HCT116 (cell line): ENCODE data around the gene PADI2. TPM values are rescaled to one million over a fixed set of nuclear protein-coding genes. Genes with fewer than 3 reads are reported as not detected.

Experiments used
- ATAC-seq: fragments of 200-7000 bp; cut with Tn5 transposase; 2 replicates; pipeline ENCODE4 v1.9.1; 2020; ENCODE audit warnings: mild to moderate bottlenecking, moderate library complexity
- BruUV-seq: library from RNA; stranded (reverse); fragments of 400-500 nt; replicated peaks from 2 replicates; lab custom pipeline; 2021; lab: Mats Ljungman, UMichigan
- CTCF ChIA-PET: fragments of 300-600 bp; sonication (Branson Sonifier 250); formaldehyde crosslinking; loops from one replicate; lab custom pipeline; 2021; ENCODE audit warnings: antibody characterized with exemption; lab: Charles Lee
- POLR2A ChIA-PET: fragments of 300-600, 350-600 bp; sonication (Branson Sonifier 250); formaldehyde crosslinking; loops from one replicate; lab custom pipeline; 2021; ENCODE audit warnings: antibody characterized with exemption; lab: Charles Lee
- RAD21 ChIA-PET, 2 experiments: fragments of 300-600 bp; sonication (Branson Sonifier 250); formaldehyde crosslinking; loops; one replicate each; lab custom pipeline; 2023; ENCODE audit warnings: low total read pairs in 2 of 2; ENCODE audit not compliant: uncharacterized antibody in 2 of 2, unreplicated experiment in 2 of 2, low non-redundant PET in 1 of 2; lab: Charles Lee
- DNase-seq: peaks from one replicate; pipeline ENCODE4 v3.0.0-alpha.2; 2010; ENCODE audit warnings: low read depth, low spot score
- H2AFZ ChIP-seq: fragments of 200-600 bp; shearing (Covaris generic), sonication (generic); 2 replicates; pipeline ENCODE4 v1.6.1; 2017; ENCODE audit warnings: low read depth, mixed run types, mixed read lengths, antibody characterized with exemption, low read length; ENCODE audit not compliant: poor library complexity, severe bottlenecking
- H3K27ac ChIP-seq: 2 replicates; pipeline ENCODE4 v1.5.1; 2012; ENCODE audit warnings: low read depth, low read length
- H3K27me3 ChIP-seq: fragments of 200-600 bp; sonication (generic); 2 replicates; pipeline ENCODE4 v1.6.1; 2016; ENCODE audit warnings: mixed run types, low read length, mixed read lengths; ENCODE audit not compliant: insufficient read depth
- H3K36me3 ChIP-seq, 2 experiments: fragments of 200-500 bp in 1 of 2; fragments of 200-600 bp in 1 of 2; sonication (Bioruptor generic) in 1 of 2; sonication (generic) in 1 of 2; 2 replicates each; pipeline versions ENCODE4 v1.5.1 to v1.6.1; 2014 to 2016; ENCODE audit warnings: low read length in 2 of 2, inconsistent platforms in 1 of 2, mixed read lengths in 1 of 2, mixed run types in 1 of 2; ENCODE audit not compliant: insufficient read depth in 2 of 2, control insufficient read depth in 1 of 2
- H3K4me1 ChIP-seq, 2 experiments: fragments of 200-600 bp in 1 of 2; sonication (generic) in 1 of 2; 2 replicates each; pipeline versions ENCODE4 v1.5.1 to v1.6.1; 2012 to 2017; ENCODE audit warnings: low read length in 2 of 2, inconsistent platforms in 1 of 2, mild to moderate bottlenecking in 1 of 2, mixed read lengths in 1 of 2, mixed run types in 1 of 2, moderate library complexity in 1 of 2; ENCODE audit not compliant: insufficient read depth in 2 of 2, control insufficient read depth in 1 of 2
- H3K4me2 ChIP-seq: fragments of 200-600 bp; sonication (generic); 2 replicates; pipeline ENCODE4 v1.6.1; 2017; ENCODE audit warnings: mixed run types, low read length, mixed read lengths
- H3K4me3 ChIP-seq, 2 experiments: fragments of 200-600 bp in 1 of 2; sonication (generic) in 1 of 2; replicated peaks in 1 of 2; 2 replicates each; pipeline ENCODE4 v1.5.1; 2011 to 2016; ENCODE audit warnings: low read length in 2 of 2, control low read depth in 1 of 2, low read depth in 1 of 2, mild to moderate bottlenecking in 1 of 2, mixed read lengths in 1 of 2, mixed run types in 1 of 2
- H3K79me2 ChIP-seq: fragments of 200-600 bp; sonication (generic); 2 replicates; pipeline ENCODE4 v1.6.1; 2017; ENCODE audit warnings: mild to moderate bottlenecking, mixed run types, low read length, moderate library complexity, mixed read lengths; ENCODE audit not compliant: insufficient read depth
- H3K9ac ChIP-seq: fragments of 200-600 bp; sonication (generic); 2 replicates; pipeline ENCODE4 v1.6.1; 2016; ENCODE audit warnings: low read length, mixed read lengths
- H3K9me2 ChIP-seq: fragments of 200-600 bp; sonication (generic), shearing (Covaris generic); 2 replicates; pipeline ENCODE4 v1.6.1; 2017; ENCODE audit warnings: mixed run types, mild to moderate bottlenecking, moderate library complexity; ENCODE audit not compliant: insufficient read depth
- H3K9me3 ChIP-seq, 2 experiments: fragments of 200-500 bp in 1 of 2; fragments of 200-600 bp in 1 of 2; sonication (Bioruptor generic) in 1 of 2; sonication (generic) in 1 of 2; 2 replicates each; pipeline ENCODE4 v1.6.1; 2014 to 2017; ENCODE audit warnings: low read length in 2 of 2, mixed read lengths in 2 of 2, inconsistent platforms in 1 of 2, low read depth in 1 of 2, mild to moderate bottlenecking in 1 of 2, mixed run types in 1 of 2, moderate library complexity in 1 of 2; ENCODE audit not compliant: control insufficient read depth in 1 of 2, insufficient read depth in 1 of 2
- H4K20me1 ChIP-seq: fragments of 200-600 bp; sonication (generic), shearing (Covaris generic); 2 replicates; pipeline ENCODE4 v1.6.1; 2017; ENCODE audit warnings: mixed run types, mild to moderate bottlenecking, moderate library complexity; ENCODE audit not compliant: insufficient read depth
- CBX3 ChIP-seq: IDR thresholded peaks from 2 replicates; pipeline ENCODE4 v1.6.1; 2012; ENCODE audit warnings: low read depth
- CEBPB ChIP-seq: IDR thresholded peaks from 2 replicates; pipeline ENCODE4 v1.6.1; 2012; ENCODE audit warnings: low read depth
- ELF1 ChIP-seq: IDR thresholded peaks from 2 replicates; pipeline ENCODE4 v1.6.1; 2012; ENCODE audit warnings: low read depth, borderline replicate concordance
- JUND ChIP-seq: IDR thresholded peaks from 2 replicates; pipeline ENCODE4 v1.6.1; 2012
- POLR2AphosphoS5 ChIP-seq: IDR thresholded peaks from 2 replicates; pipeline ENCODE4 v1.6.1; 2011; ENCODE audit warnings: mild to moderate bottlenecking, low read depth, low read length, moderate library complexity
- REST ChIP-seq: IDR thresholded peaks from 2 replicates; pipeline ENCODE4 v1.6.1; 2012; ENCODE audit warnings: low read depth
- SIN3A ChIP-seq: IDR thresholded peaks from 2 replicates; pipeline ENCODE4 v1.6.1; 2012; ENCODE audit warnings: low read depth
- SP1 ChIP-seq: IDR thresholded peaks from 2 replicates; pipeline ENCODE4 v1.6.1; 2012; ENCODE audit warnings: low read depth
- SRF ChIP-seq: IDR thresholded peaks from 2 replicates; pipeline ENCODE4 v1.6.1; 2012; ENCODE audit warnings: low read depth
- TCF7L2 ChIP-seq: IDR thresholded peaks from 2 replicates; pipeline ENCODE4 v1.7.0; 2011; ENCODE audit warnings: borderline replicate concordance, inconsistent platforms; ENCODE audit not compliant: insufficient read depth, insufficient read length; ENCODE audit errors: extremely low read depth
- YY1 ChIP-seq: IDR thresholded peaks from 2 replicates; pipeline ENCODE4 v1.6.1; 2011; ENCODE audit warnings: low read length, low read depth, moderate library complexity, mild to moderate bottlenecking; ENCODE audit not compliant: insufficient replicate concordance; ENCODE audit errors: extremely low read depth
- ZFX ChIP-seq: fragments of 450-650 bp; IDR thresholded peaks from 2 replicates; pipeline ENCODE4 v1.6.1; 2017
- ZNF274 ChIP-seq: fragments of 200-500 bp; sonication (Bioruptor generic); IDR thresholded peaks from 2 replicates; pipeline ENCODE4 v1.6.1; 2014; ENCODE audit warnings: mild to moderate bottlenecking, low read depth, low read length, inconsistent platforms
- intact Hi-C: fragments of 100-400 bp; cut with micrococcal nuclease; formaldehyde crosslinking; loops from 2 replicates; pipeline ENCODE4 v1.10.0; 2022
- total RNA-seq: library from RNA; stranded (reverse); gene quantifications from one replicate; pipeline ENCODE4 v1.2.1, GENCODE V29; 2021; ENCODE audit not compliant: unreplicated experiment
- TF ChIP-seq, protein P1 (sequence below): IDR thresholded peaks from 2 replicates; pipeline ENCODE4 v1.6.1; 2012
- TF ChIP-seq, protein P2 (sequence below), 3 experiments: fragments of 200-600 bp in 1 of 3; sonication (generic) in 1 of 3; IDR thresholded peaks in 2 of 3; conservative IDR thresholded peaks in 1 of 3; 2 replicates each; pipeline ENCODE4 v1.5.1; 2012 to 2017; ENCODE audit warnings: low read depth in 2 of 3, low read length in 2 of 3, antibody characterized with exemption in 1 of 3, borderline replicate concordance in 1 of 3, control low read depth in 1 of 3, mild to moderate bottlenecking in 1 of 3, mixed read lengths in 1 of 3, mixed run types in 1 of 3, moderate library complexity in 1 of 3; ENCODE audit not compliant: insufficient read depth in 1 of 3

The PADI2 gene
- total RNA-seq, 1 experiment from 2014 or later, result 2.7 TPM

- intact Hi-C loops, result no loop called here
- POLR2A ChIA-PET, result no interaction called here
Observed at GRCh38 chr1:17167041-17167785, 48.0 kb upstream of the PADI2 start.

GRCh38 chr1:17165823-17166222 is 46.6 kb upstream of the PADI2 start:
- CTCF ChIA-PET, result no interaction called here
- H3K9me2 ChIP-seq, result no peaks in the 10 kb centered on the region
- no peak overlapping the region for H3K4me3 ChIP-seq
- H3K9ac ChIP-seq, result no peak overlapping the region
- no peak overlapping the region for H2AFZ ChIP-seq
- intact Hi-C loops, result no loop called here
- no peaks in the 10 kb centered on the region for H4K20me1 ChIP-seq
- POLR2A ChIA-PET, result no interaction called here
- no peaks in the 10 kb centered on the region for H3K9me3 ChIP-seq
- no peak for DNase-seq
- ATAC-seq, result no peak
- H3K4me2 ChIP-seq, result no peak overlapping the region
- H3K27me3 ChIP-seq, result no peaks in the 10 kb centered on the region
- BruUV-seq, result no TSS peak
- no peaks in the 10 kb centered on the region for H3K36me3 ChIP-seq
- H3K4me1 ChIP-seq, result peaks cover 20 to 29% of the 10 kb centered on the region in 2 experiments
- H3K27ac ChIP-seq, result no peak overlapping the region
- H3K79me2 ChIP-seq, result no peaks in the 10 kb centered on the region
- RAD21 ChIA-PET, result no interaction called here
- TF ChIP-seq ELF1 (no peak), CEBPB (no peak), REST (no peak), TCF7L2 (no peak), CBX3 (no peak), SIN3A (no peak), YY1 (no peak), JUND (no peak)
- TF ChIP-seq, protein P1, sequence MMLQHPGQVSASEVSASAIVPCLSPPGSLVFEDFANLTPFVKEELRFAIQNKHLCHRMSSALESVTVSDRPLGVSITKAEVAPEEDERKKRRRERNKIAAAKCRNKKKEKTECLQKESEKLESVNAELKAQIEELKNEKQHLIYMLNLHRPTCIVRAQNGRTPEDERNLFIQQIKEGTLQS, result no peak

More at GRCh38 chr1:17167041-17167785, 48.0 kb upstream of the PADI2 start:
- H3K27me3 ChIP-seq, result no peaks in the 10 kb centered on the region
- H3K9me3 ChIP-seq, result no peaks in the 10 kb centered on the region
- H3K27ac ChIP-seq, result no peak overlapping the region
- no peaks in the 10 kb centered on the region for H3K79me2 ChIP-seq
- no peak for TF ChIP-seq CEBPB
- no peak for TF ChIP-seq POLR2AphosphoS5
- no peak for TF ChIP-seq SP1
- TF ChIP-seq ELF1, result no peak
- no peak for TF ChIP-seq ZFX
- TF ChIP-seq, protein P2, sequence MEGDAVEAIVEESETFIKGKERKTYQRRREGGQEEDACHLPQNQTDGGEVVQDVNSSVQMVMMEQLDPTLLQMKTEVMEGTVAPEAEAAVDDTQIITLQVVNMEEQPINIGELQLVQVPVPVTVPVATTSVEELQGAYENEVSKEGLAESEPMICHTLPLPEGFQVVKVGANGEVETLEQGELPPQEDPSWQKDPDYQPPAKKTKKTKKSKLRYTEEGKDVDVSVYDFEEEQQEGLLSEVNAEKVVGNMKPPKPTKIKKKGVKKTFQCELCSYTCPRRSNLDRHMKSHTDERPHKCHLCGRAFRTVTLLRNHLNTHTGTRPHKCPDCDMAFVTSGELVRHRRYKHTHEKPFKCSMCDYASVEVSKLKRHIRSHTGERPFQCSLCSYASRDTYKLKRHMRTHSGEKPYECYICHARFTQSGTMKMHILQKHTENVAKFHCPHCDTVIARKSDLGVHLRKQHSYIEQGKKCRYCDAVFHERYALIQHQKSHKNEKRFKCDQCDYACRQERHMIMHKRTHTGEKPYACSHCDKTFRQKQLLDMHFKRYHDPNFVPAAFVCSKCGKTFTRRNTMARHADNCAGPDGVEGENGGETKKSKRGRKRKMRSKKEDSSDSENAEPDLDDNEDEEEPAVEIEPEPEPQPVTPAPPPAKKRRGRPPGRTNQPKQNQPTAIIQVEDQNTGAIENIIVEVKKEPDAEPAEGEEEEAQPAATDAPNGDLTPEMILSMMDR (IDR thresholded peaks at IDR 0.05 in 2 of 3, conservative IDR thresholded peaks at IDR 0.05 in 1 of 3; ENCODE audit: borderline replicate concordance in 1 of 3, insufficient read depth in 1 of 3, low read depth in 2 of 3, low read length in 2 of 3), result no peak
- no peak for TF ChIP-seq ZNF274
- no peak for TF ChIP-seq SRF
- no peak for ATAC-seq
- no TSS peak for BruUV-seq
- no peak overlapping the region for H2AFZ ChIP-seq
- no peak for DNase-seq
- H3K4me3 ChIP-seq, result no peak overlapping the region
- no peak overlapping the region for H3K9ac ChIP-seq
- CTCF ChIA-PET, result no interaction called here
- peaks cover 20 to 24% of the 10 kb centered on the region in 2 experiments for H3K4me1 ChIP-seq
- no peaks in the 10 kb centered on the region for H4K20me1 ChIP-seq
- no peaks in the 10 kb centered on the region for H3K36me3 ChIP-seq
- H3K9me2 ChIP-seq, result no peaks in the 10 kb centered on the region
- RAD21 ChIA-PET, result no interaction called here
- no peak overlapping the region for H3K4me2 ChIP-seq
